Esophagus squamous epithelium (tissue), 5 donors: Measurements from ENCODE around the gene MTAP. TPM values are rescaled to one million over a fixed set of nuclear protein-coding genes. Genes with fewer than 3 reads are reported as not detected.

Experiments
- DNase-seq: peaks from one replicate; lab custom pipeline; 2025; lab: John Stamatoyannopoulos, UW
- H3K27ac ChIP-seq, 4 donors: fragments of 200-600 bp; sonication (generic); one replicate each; pipeline ENCODE4 v1.5.1; 2016 to 2019; ENCODE audit warnings: mild to moderate bottlenecking in 1 of 4
- H3K27me3 ChIP-seq, 4 donors: fragments of 200-600 bp; sonication (generic); 1 replicate in 3 of 4; 2 replicates in 1 of 4; pipeline versions ENCODE4 v1.5.1 to v1.6.0; 2017 to 2021; ENCODE audit warnings: antibody characterized with exemption in 1 of 4
- H3K36me3 ChIP-seq, 3 donors: fragments of 200-600 bp; sonication (generic); one replicate each; pipeline ENCODE4 v1.5.1; 2016 to 2019
- H3K4me1 ChIP-seq, 3 donors: fragments of 200-600 bp; sonication (generic); one replicate each; pipeline ENCODE4 v1.5.1; 2017 to 2019
- H3K4me3 ChIP-seq, 4 donors: fragments of 200-600 bp; sonication (generic); 1 replicate in 3 of 4; 2 replicates in 1 of 4; pipeline ENCODE4 v1.5.1; 2016 to 2019; ENCODE audit warnings: mild to moderate bottlenecking in 2 of 4, moderate library complexity in 1 of 4
- H3K9me3 ChIP-seq, 3 donors: fragments of 200-600 bp; sonication (generic); one replicate each; pipeline ENCODE4 v1.5.1; 2016 to 2019
- POLR2A ChIP-seq, 4 donors: fragments of 450-650 bp; IDR thresholded peaks; one replicate each; pipeline ENCODE4 v1.6.1; 2017; ENCODE audit warnings: antibody characterized with exemption in 4 of 4, mild to moderate bottlenecking in 4 of 4, moderate library complexity in 3 of 4
- WGBS, 2 donors: methylation state at CpG; one replicate each; pipeline ENCODE4 v1.1.5; 2018; 5-methylcytosine and 5-hydroxymethylcytosine counted together
- intact Hi-C: fragments of 100-400 bp; cut with DNase I; formaldehyde crosslinking; loops from one replicate; pipeline ENCODE4 v1.15.0; 2022
- total RNA-seq, 4 donors: library from RNA; depleted of rRNA; stranded (reverse); fragments of >200 nt; gene quantifications; one replicate each; pipeline ENCODE4 v1.1.0, GENCODE V29; 2016
- TF ChIP-seq, protein P1 (sequence below), 6 experiments: fragments of 450-650 bp in 4 of 6; fragments of 200-600 bp in 2 of 6; sonication (generic) in 2 of 6; IDR thresholded peaks; one replicate each; pipeline ENCODE4 v1.5.1; 2016 to 2019; ENCODE audit warnings: antibody characterized with exemption in 6 of 6, mild to moderate bottlenecking in 4 of 6, moderate library complexity in 4 of 6
- donor health status: DM: yes; HTN: yes; CAD: no.

The MTAP gene
- 10 to 100 TPM; 16.1 to 37.4 (median 27.6) TPM for total RNA-seq

DNA sequence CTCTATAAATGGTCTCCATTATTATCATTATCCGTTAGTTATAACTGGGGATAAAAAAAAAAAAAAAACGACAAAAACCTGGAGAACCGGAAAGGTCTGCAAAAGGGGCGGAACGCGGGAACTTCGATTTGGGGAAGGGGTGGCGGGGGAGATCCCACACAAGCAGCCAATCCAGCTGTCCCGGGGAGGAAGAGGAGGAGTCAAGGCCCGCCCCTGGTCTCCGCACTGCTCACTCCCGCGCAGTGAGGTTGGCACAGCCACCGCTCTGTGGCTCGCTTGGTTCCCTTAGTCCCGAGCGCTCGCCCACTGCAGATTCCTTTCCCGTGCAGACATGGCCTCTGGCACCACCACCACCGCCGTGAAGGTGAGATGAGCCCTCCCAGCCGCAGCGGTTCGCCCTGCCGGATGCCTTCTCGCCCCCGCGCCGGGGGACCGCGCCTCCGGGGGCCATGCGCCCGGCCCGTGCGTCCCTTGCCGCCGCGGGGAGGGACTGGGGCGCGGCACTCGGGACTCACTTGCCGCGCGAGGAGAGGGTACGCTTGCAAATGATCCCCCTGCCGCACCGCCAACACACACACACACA lies at the start of gene MTAP:
MTAP (plus strand) TSS at position 219 of the 583 bp plus-strand sequence; CDS start at position 332, 113 bp downstream.
- H3K9me3 ChIP-seq, result no peaks in the 10 kb centered on the region
- peaks cover 0 to 5% (median 0%) of the 10 kb centered on the region in 4 donors for H3K27me3 ChIP-seq
- H3K27ac ChIP-seq, result peak within 1 kb of the TSS; percentile 88 to 96 (median 92)
- peak within 1 kb of the TSS; percentile 44 to 95 (median 80) for H3K4me3 ChIP-seq
- WGBS, 2 donors, result 0 to 1% methylated on average over 16 to 17 of the region's 48 CpGs
- H3K36me3 ChIP-seq, result peaks cover 0 to 6% (median 0%) of the 10 kb centered on the region in 3 donors
- TF ChIP-seq, protein P1, sequence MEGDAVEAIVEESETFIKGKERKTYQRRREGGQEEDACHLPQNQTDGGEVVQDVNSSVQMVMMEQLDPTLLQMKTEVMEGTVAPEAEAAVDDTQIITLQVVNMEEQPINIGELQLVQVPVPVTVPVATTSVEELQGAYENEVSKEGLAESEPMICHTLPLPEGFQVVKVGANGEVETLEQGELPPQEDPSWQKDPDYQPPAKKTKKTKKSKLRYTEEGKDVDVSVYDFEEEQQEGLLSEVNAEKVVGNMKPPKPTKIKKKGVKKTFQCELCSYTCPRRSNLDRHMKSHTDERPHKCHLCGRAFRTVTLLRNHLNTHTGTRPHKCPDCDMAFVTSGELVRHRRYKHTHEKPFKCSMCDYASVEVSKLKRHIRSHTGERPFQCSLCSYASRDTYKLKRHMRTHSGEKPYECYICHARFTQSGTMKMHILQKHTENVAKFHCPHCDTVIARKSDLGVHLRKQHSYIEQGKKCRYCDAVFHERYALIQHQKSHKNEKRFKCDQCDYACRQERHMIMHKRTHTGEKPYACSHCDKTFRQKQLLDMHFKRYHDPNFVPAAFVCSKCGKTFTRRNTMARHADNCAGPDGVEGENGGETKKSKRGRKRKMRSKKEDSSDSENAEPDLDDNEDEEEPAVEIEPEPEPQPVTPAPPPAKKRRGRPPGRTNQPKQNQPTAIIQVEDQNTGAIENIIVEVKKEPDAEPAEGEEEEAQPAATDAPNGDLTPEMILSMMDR (IDR thresholded peaks at IDR 0.05), result no peak
- peak in 3 of 4 donors; percentile 60 to 92 (median 91) for TF ChIP-seq POLR2A (IDR thresholded peaks at IDR 0.05)
- intact Hi-C loops, result no loop called here
- peaks cover 0 to 57% (median 6%) of the 10 kb centered on the region in 3 donors for H3K4me1 ChIP-seq
- DNase-seq, result peak; percentile 37

DNA sequence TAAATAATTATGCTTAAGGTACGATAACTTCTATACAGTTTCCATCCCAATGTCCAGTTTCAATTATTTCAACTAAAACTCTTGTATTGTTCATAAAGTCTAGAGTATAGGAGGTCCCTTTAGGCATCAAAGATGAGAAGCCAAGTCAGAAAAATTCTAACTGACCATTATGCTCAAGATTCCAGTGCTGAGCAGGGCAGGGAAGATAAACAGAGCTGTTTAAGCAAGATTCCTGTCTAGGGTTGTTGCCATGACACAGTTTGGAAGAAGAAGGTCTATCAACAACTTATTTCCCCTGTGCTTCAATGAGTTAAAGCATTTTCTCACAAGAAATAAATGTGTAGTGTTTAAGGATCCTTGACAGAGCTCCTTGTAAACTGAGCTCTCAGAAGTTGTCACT lies 48.9 kb upstream of the MTAP start:
- H3K9me3 ChIP-seq, result no peaks in the 10 kb centered on the region
- H3K4me3 ChIP-seq, result no peak overlapping the region
- intact Hi-C loops, result no loop called here
- H3K27me3 ChIP-seq, result peaks cover 0 to 4% (median 0%) of the 10 kb centered on the region in 4 donors
- no peak overlapping the region for H3K27ac ChIP-seq
- no peak for DNase-seq
- peaks cover 0 to 31% (median 12%) of the 10 kb centered on the region in 3 donors for H3K4me1 ChIP-seq
- 85 to 88% methylated on average over 1 of the region's 1 CpG for WGBS, 2 donors
- TF ChIP-seq POLR2A (IDR thresholded peaks at IDR 0.05), result no peak
- no peaks in the 10 kb centered on the region for H3K36me3 ChIP-seq

DNA sequence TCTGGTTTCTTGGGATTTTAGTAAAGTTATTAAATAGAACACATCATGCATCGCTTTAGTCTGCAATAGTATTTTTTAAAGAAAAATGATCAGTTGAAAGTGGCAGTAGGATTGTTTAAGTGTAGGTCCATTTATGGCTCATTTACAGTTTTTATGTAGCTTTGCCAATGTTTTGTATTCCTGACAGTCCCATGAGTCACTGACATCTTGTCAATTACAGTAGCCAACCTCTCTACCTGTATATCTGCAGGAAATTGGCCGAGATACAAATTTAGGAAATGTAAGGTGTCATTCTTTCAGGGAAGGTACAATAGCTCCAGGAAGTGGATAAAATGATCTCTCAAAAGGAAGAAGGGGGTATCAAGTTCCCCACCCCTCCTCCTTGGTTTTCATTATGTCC lies 47.7 kb upstream of the MTAP start:
- 34 to 37% methylated on average over 2 of the region's 2 CpGs for WGBS, 2 donors
- Histone ChIP-seq H3K9me3 (no peaks in the 10 kb centered on the region), H3K36me3 (no peaks in the 10 kb centered on the region), H3K4me1 (peaks cover 0 to 37% (median 12%) of the 10 kb centered on the region in 3 donors), H3K4me3 (no peak overlapping the region), H3K27me3 (peaks cover 0 to 4% (median 0%) of the 10 kb centered on the region in 4 donors), H3K27ac (no peak overlapping the region)
- TF ChIP-seq, protein P1 (IDR thresholded peaks at IDR 0.05), result no peak
- TF ChIP-seq POLR2A (IDR thresholded peaks at IDR 0.05), result no peak
- intact Hi-C loops, result no loop called here
- no peak for DNase-seq

DNA sequence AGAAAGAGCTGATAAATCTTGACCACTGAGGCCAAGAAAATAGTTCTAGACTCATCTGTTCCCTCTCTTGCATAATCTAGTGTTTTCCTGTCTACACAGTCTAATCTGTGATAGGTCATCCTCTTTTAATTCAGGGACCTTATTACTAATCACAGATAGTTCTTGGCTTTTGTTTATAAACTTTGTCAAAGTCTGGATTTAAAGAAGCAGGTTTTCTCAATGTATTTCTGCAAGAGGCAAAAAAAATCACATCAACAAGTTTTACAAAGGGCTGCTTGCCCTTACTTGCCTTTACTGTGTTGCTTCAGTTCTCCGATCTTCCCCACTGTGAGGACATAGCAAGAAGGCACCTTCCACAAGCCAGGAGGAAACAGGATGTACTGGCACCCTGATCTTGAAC lies 43.9 kb upstream of the MTAP start:
- Histone ChIP-seq H3K4me3 (no peak overlapping the region), H3K27ac (no peak overlapping the region), H3K36me3 (no peaks in the 10 kb centered on the region), H3K4me1 (peaks cover 0 to 37% (median 12%) of the 10 kb centered on the region in 3 donors), H3K27me3 (peaks cover 0 to 4% (median 0%) of the 10 kb centered on the region in 4 donors), H3K9me3 (no peaks in the 10 kb centered on the region)
- 53 to 62% methylated on average over 1 of the region's 1 CpG for WGBS, 2 donors
- no peak for TF ChIP-seq POLR2A (IDR thresholded peaks at IDR 0.05)
- TF ChIP-seq, protein P1 (IDR thresholded peaks at IDR 0.05), result no peak
- DNase-seq, result no peak
- intact Hi-C loops, result no loop called here

DNA sequence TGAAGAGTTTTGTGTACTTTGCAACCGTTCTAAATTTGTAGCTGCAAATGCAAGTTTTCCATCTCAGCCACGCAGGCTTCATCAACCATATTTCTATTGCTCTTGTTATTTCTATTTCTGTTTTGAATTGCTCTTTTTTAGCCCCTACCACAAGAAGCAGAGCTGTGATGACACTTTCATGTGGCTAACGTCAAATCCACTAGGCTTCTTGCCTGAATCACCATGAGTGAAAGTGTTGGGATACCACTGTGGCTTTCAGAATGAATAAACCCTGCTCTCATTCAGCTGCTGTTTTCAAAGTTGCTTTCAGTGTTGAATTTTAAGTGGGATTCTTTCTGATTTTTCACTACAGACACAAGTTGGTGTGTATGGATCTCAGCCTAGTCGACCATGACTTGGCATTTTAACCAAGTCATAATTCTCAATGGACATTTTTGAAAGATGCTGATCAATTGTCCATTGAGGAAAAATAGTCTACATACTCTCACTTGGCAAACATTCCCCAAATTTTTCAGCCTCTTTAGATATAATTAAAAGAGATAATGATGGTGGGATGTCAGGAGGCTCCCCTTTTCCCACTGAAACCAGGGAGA lies 41.0 kb upstream of the MTAP start:
- intact Hi-C loops, result no loop called here
- H3K27ac ChIP-seq, result no peak overlapping the region
- peaks cover 0 to 23% (median 9%) of the 10 kb centered on the region in 3 donors for H3K4me1 ChIP-seq
- H3K9me3 ChIP-seq, result no peaks in the 10 kb centered on the region
- DNase-seq, result no peak
- H3K27me3 ChIP-seq, result no peaks in the 10 kb centered on the region
- H3K4me3 ChIP-seq, result no peak overlapping the region
- WGBS, 2 donors, result 57 to 66% methylated on average over 4 of the region's 4 CpGs
- no peaks in the 10 kb centered on the region for H3K36me3 ChIP-seq
- TF ChIP-seq POLR2A (IDR thresholded peaks at IDR 0.05), result no peak
- TF ChIP-seq, protein P1 (IDR thresholded peaks at IDR 0.05), result no peak
